ENCODE measurements around the gene CYCS. TPM values are rescaled to one million over a fixed set of nuclear protein-coding genes. Genes with fewer than 3 reads are reported as not detected.

Gene CYCS
- total RNA-seq, 1 donor: 22.8 TPM

DNA sequence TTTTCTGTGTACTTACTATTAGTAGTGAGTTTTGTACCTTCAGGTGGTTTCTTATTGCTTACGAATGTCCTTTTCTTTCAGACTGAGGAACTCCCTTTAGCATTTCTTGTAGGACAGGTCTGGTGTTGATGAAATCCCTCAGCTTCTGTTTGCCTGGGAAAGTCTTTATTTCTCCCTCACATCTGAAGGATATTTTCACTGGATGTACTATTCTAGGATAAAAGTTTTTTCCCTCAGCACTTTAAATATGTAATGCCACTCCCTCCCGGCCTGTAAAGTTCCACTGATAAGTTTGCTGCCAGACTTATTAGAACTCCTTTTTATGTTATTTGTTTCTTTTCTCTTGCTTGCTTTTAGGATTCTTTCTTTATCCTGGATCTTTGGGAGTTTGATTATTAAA lies 1.7 kb upstream of the CYCS start:
- H3K27ac ChIP-seq (ENCODE audit: low read depth, low read length): no peak overlapping the region
- no peak for DNase-seq (ENCODE audit: insufficient read length, low spot score, missing footprints)
- H3K4me3 ChIP-seq (ENCODE audit: insufficient read depth, low read length): no peak overlapping the region
- H4K20me1 ChIP-seq (ENCODE audit: insufficient read depth, low read length): peaks cover 7% of the 10 kb centered on the region
- peaks cover 23% of the 10 kb centered on the region for H3K79me2 ChIP-seq (ENCODE audit: insufficient read depth, low read length)
- no peak overlapping the region for H2AFZ ChIP-seq (ENCODE audit: low read length)
- H3K4me2 ChIP-seq (ENCODE audit: insufficient read depth, low read length): no peak overlapping the region
- TF ChIP-seq, protein P1, sequence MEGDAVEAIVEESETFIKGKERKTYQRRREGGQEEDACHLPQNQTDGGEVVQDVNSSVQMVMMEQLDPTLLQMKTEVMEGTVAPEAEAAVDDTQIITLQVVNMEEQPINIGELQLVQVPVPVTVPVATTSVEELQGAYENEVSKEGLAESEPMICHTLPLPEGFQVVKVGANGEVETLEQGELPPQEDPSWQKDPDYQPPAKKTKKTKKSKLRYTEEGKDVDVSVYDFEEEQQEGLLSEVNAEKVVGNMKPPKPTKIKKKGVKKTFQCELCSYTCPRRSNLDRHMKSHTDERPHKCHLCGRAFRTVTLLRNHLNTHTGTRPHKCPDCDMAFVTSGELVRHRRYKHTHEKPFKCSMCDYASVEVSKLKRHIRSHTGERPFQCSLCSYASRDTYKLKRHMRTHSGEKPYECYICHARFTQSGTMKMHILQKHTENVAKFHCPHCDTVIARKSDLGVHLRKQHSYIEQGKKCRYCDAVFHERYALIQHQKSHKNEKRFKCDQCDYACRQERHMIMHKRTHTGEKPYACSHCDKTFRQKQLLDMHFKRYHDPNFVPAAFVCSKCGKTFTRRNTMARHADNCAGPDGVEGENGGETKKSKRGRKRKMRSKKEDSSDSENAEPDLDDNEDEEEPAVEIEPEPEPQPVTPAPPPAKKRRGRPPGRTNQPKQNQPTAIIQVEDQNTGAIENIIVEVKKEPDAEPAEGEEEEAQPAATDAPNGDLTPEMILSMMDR (IDR thresholded peaks at IDR 0.05; ENCODE audit: extremely low read depth, low read depth, low read length): no peak
- H3K27me3 ChIP-seq (ENCODE audit: insufficient read depth, low read length): no peaks in the 10 kb centered on the region
- peaks cover 18% of the 10 kb centered on the region for H3K4me1 ChIP-seq (ENCODE audit: insufficient read depth, low read length)
- peaks cover 8% of the 10 kb centered on the region for H3K36me3 ChIP-seq (ENCODE audit: insufficient read depth, low read length)
- no peaks in the 10 kb centered on the region for H3K9me3 ChIP-seq (ENCODE audit: low read depth, low read length)

DNA sequence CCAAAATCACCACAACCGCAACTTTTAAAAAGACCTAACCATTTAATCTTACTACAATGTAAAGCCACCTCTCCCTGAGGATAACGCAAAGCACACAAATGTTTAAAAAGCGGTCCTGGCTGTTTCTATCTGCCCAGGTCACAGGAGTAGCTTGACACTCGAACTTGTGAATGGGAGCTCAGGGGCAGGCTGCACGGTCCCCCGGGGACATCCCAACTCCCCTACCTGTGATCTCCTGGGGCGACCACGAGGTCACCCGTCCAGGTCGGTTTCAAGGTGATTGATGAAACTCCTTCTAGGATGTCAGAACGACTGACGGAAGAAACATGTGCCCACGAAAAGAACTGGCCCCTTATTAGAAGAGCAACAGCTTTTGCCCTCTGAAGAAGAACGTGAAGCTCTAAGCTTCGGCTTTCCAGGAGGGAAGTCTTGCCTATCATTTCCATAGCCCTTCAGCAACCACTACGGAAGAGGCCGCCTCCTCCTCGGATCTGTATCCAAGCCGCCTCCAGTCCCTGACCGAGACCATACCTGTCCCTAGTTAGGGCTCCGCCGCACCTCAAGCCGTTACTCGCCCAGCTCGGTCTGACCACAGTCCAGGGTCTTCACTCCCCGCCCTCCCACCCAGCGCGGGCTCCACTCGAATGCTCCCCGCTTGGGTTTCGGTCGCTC lies 459 bp downstream of the CYCS start:
- TF ChIP-seq, protein P1 (IDR thresholded peaks at IDR 0.05; ENCODE audit: extremely low read depth, low read depth, low read length): no peak
- Histone ChIP-seq H3K4me1 (ENCODE audit: insufficient read depth, low read length) (peaks cover 18% of the 10 kb centered on the region), H3K9me3 (ENCODE audit: low read depth, low read length) (no peaks in the 10 kb centered on the region), H4K20me1 (ENCODE audit: insufficient read depth, low read length) (peaks cover 11% of the 10 kb centered on the region), H2AFZ (ENCODE audit: low read length) (peak overlapping the region; percentile 21), H3K79me2 (ENCODE audit: insufficient read depth, low read length) (peaks cover 28% of the 10 kb centered on the region), H3K4me2 (ENCODE audit: insufficient read depth, low read length) (peak overlapping the region; percentile 91), H3K27ac (ENCODE audit: low read depth, low read length) (peak overlapping the region; percentile 83), H3K36me3 (ENCODE audit: insufficient read depth, low read length) (peaks cover 26% of the 10 kb centered on the region), H3K4me3 (ENCODE audit: insufficient read depth, low read length) (peak overlapping the region; percentile 83), H3K27me3 (ENCODE audit: insufficient read depth, low read length) (no peaks in the 10 kb centered on the region)
- peak; percentile 22 for DNase-seq (ENCODE audit: insufficient read length, low spot score, missing footprints)

DNA sequence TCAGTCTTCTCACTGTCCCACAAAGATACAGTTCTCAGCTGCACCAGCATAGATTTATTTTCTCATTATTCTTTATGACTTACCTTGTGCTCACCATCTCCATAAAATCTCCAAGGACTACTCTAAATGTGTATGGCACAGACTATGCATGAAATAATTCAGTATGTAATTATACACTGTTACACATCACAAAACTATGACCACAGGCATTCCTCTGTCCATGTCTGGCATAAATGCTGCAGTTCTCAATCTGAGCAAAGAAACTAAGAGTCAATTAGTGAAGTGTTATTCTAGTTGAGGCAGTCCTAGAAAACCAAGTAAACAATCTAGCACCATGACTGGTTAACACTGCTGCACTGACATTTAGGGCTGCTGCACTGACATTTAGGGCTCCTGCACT lies 2.7 kb downstream of the CYCS start:
- no peaks in the 10 kb centered on the region for H3K27me3 ChIP-seq (ENCODE audit: insufficient read depth, low read length)
- H3K4me1 ChIP-seq (ENCODE audit: insufficient read depth, low read length): peaks cover 18% of the 10 kb centered on the region
- H3K36me3 ChIP-seq (ENCODE audit: insufficient read depth, low read length): peaks cover 28% of the 10 kb centered on the region
- H3K27ac ChIP-seq (ENCODE audit: low read depth, low read length): no peak overlapping the region
- peaks cover 11% of the 10 kb centered on the region for H4K20me1 ChIP-seq (ENCODE audit: insufficient read depth, low read length)
- peak overlapping the region; percentile 10 for H3K4me2 ChIP-seq (ENCODE audit: insufficient read depth, low read length)
- DNase-seq (ENCODE audit: insufficient read length, low spot score, missing footprints): peak; percentile 32
- H3K4me3 ChIP-seq (ENCODE audit: insufficient read depth, low read length): no peak overlapping the region
- no peaks in the 10 kb centered on the region for H3K9me3 ChIP-seq (ENCODE audit: low read depth, low read length)
- no peak overlapping the region for H2AFZ ChIP-seq (ENCODE audit: low read length)
- TF ChIP-seq, protein P1 (IDR thresholded peaks at IDR 0.05; ENCODE audit: extremely low read depth, low read depth, low read length): no peak
- peaks cover 28% of the 10 kb centered on the region for H3K79me2 ChIP-seq (ENCODE audit: insufficient read depth, low read length)

DNA sequence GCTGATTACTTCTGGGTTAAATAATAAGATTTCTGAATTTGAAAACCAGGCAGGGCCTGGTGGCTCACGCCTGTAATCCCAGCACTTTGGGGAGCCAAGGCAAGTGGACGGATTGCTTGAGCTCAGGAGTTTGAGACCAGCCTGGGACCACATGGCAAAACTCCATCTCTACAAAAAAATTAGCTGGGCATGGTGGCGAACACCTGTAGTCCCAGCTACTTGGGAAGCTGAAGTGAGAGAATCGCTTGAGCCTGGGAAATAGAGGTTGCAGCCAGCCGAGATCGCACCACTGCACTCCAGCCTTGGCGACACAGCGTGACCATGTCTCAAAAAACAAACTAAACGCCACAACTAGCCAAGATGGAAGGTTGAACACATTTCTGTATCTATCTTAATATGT lies 3.5 kb downstream of the CYCS start:
- Histone ChIP-seq H3K27ac (ENCODE audit: low read depth, low read length) (no peak overlapping the region), H3K4me2 (ENCODE audit: insufficient read depth, low read length) (no peak overlapping the region), H3K9me3 (ENCODE audit: low read depth, low read length) (no peaks in the 10 kb centered on the region), H3K79me2 (ENCODE audit: insufficient read depth, low read length) (peaks cover 28% of the 10 kb centered on the region), H4K20me1 (ENCODE audit: insufficient read depth, low read length) (peaks cover 11% of the 10 kb centered on the region), H3K27me3 (ENCODE audit: insufficient read depth, low read length) (no peaks in the 10 kb centered on the region), H2AFZ (ENCODE audit: low read length) (no peak overlapping the region), H3K36me3 (ENCODE audit: insufficient read depth, low read length) (peaks cover 28% of the 10 kb centered on the region), H3K4me3 (ENCODE audit: insufficient read depth, low read length) (no peak overlapping the region), H3K4me1 (ENCODE audit: insufficient read depth, low read length) (peaks cover 18% of the 10 kb centered on the region)
- no peak for DNase-seq (ENCODE audit: insufficient read length, low spot score, missing footprints)
- TF ChIP-seq, protein P1 (IDR thresholded peaks at IDR 0.05; ENCODE audit: extremely low read depth, low read depth, low read length): no peak
